Panc1 (cell line): Measurements from ENCODE around the gene EWSR1. TPM values are rescaled to one million over a fixed set of nuclear protein-coding genes. Genes with fewer than 3 reads are reported as not detected.

ENCODE experiments used
- ATAC-seq: fragments of 200-7000 bp; cut with Tn5 transposase; 2 replicates; pipeline ENCODE4 v1.9.1; 2020; ENCODE audit warnings: mild to moderate bottlenecking, moderate library complexity
- BruUV-seq: library from RNA; stranded (reverse); fragments of 400-500 nt; replicated peaks from 2 replicates; lab custom pipeline; 2021; lab: Mats Ljungman, UMichigan
- CTCF ChIA-PET: fragments of 300-600 bp; sonication (Branson Sonifier 250); formaldehyde crosslinking; loops from one replicate; lab custom pipeline; 2022; ENCODE audit warnings: antibody characterized with exemption; lab: Charles Lee
- POLR2A ChIA-PET: fragments of 300-600 bp; sonication (Branson Sonifier 250); formaldehyde crosslinking; loops from one replicate; lab custom pipeline; 2022; ENCODE audit warnings: antibody characterized with exemption; lab: Charles Lee
- DNase-seq: peaks from one replicate; pipeline ENCODE4 v3.0.0-alpha.2; 2010; ENCODE audit warnings: low read depth, low spot score
- H3K27ac ChIP-seq: 2 replicates; pipeline ENCODE4 v1.5.1; 2011; ENCODE audit warnings: mild to moderate bottlenecking, low read length, inconsistent platforms
- H3K27me3 ChIP-seq: fragments of 200-500 bp; sonication (Bioruptor generic); 2 replicates; pipeline ENCODE4 v1.6.0; 2014; ENCODE audit warnings: low read length, inconsistent platforms; ENCODE audit not compliant: control insufficient read depth, insufficient read depth
- H3K36me3 ChIP-seq: fragments of 200-500 bp; sonication (Bioruptor generic); 2 replicates; pipeline ENCODE4 v1.5.1; 2014; ENCODE audit warnings: inconsistent platforms, mild to moderate bottlenecking, low read length, moderate library complexity; ENCODE audit not compliant: control insufficient read depth, insufficient read depth
- H3K4me1 ChIP-seq: 2 replicates; pipeline ENCODE4 v1.5.1; 2011; ENCODE audit warnings: inconsistent platforms, mild to moderate bottlenecking, low read length, moderate library complexity; ENCODE audit not compliant: control insufficient read depth, insufficient read depth
- H3K4me3 ChIP-seq, 2 experiments: 2 replicates each; pipeline ENCODE4 v1.5.1; 2011 to 2012; ENCODE audit warnings: low read depth in 2 of 2, low read length in 2 of 2, mild to moderate bottlenecking in 2 of 2, inconsistent platforms in 1 of 2, moderate library complexity in 1 of 2
- H3K9me3 ChIP-seq: fragments of 200-500 bp; sonication (Bioruptor generic); 2 replicates; pipeline ENCODE4 v1.5.1; 2014; ENCODE audit warnings: low read depth, mild to moderate bottlenecking, inconsistent platforms, low read length, moderate library complexity; ENCODE audit not compliant: control insufficient read depth, insufficient read depth
- POLR2AphosphoS5 ChIP-seq: IDR thresholded peaks from 2 replicates; pipeline ENCODE4 v1.6.1; 2012; ENCODE audit warnings: mild to moderate bottlenecking, low read depth, low read length, moderate library complexity
- SIN3A ChIP-seq: IDR thresholded peaks from 2 replicates; pipeline ENCODE4 v1.6.1; 2012; ENCODE audit warnings: low read depth, mild to moderate bottlenecking, low read length, moderate library complexity, borderline replicate concordance; ENCODE audit not compliant: insufficient read depth
- TCF7L2 ChIP-seq: IDR thresholded peaks from 2 replicates; pipeline ENCODE4 v1.6.1; 2011; ENCODE audit warnings: mild to moderate bottlenecking, low read depth, low read length, inconsistent platforms
- in situ Hi-C: cut with HindIII; loops from 2 replicates; pipeline ENCODE4 v1.10.0; 2016; ENCODE audit warnings: low sequenced_read_pairs, low pct_unique_long_range_greater_than_20kb
- intact Hi-C: fragments of 100-400 bp; cut with micrococcal nuclease; formaldehyde crosslinking; loops from one replicate; pipeline ENCODE4 v1.10.0; 2022; ENCODE audit not compliant: unreplicated experiment
- total RNA-seq: library from RNA; stranded (reverse); gene quantifications from one replicate; pipeline ENCODE4 v1.2.1, GENCODE V29; 2021; ENCODE audit not compliant: unreplicated experiment
- TF ChIP-seq, protein P1 (sequence below): fragments of 450-650 bp; IDR thresholded peaks from 2 replicates; pipeline ENCODE4 v1.5.1; 2017; ENCODE audit warnings: mild to moderate bottlenecking
- TF ChIP-seq, protein P2 (sequence below), 2 experiments: IDR thresholded peaks; 2 replicates each; pipeline ENCODE4 v1.6.1; 2011 to 2012; ENCODE audit warnings: low read depth in 2 of 2, control low read depth in 1 of 2, low read length in 1 of 2, mild to moderate bottlenecking in 1 of 2, moderate library complexity in 1 of 2; ENCODE audit not compliant: insufficient read depth in 1 of 2

Gene EWSR1
- total RNA-seq, 1 experiment from 2014 or later: 272 TPM

DNA sequence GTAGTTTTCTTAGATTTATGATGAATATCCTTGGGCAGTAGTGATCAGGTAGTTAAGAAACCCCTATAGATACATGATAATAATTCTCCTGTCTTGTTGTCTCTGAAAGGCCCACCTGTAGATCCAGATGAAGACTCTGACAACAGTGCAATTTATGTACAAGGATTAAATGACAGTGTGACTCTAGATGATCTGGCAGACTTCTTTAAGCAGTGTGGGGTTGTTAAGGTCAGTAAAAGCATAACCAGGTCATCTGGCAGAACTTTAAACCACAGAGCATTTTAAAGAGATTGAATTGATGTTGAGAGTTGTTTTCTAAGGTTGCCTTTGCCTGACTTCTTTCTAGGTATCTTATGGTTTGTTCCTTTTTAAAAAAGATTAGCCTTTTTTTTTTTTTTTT, 24.3 kb downstream of the EWSR1 start:
- Histone ChIP-seq H3K36me3 (peaks cover 62% of the 10 kb centered on the region), H3K4me3 (no peak overlapping the region), H3K4me1 (no peaks in the 10 kb centered on the region; the same call in 1 of the 2 replicates), H3K9me3 (no peaks in the 10 kb centered on the region), H3K27me3 (no peaks in the 10 kb centered on the region), H3K27ac (no peak overlapping the region)
- TF ChIP-seq TCF7L2 (no peak), POLR2AphosphoS5 (no peak), SIN3A (no peak)
- TF ChIP-seq, protein P1, sequence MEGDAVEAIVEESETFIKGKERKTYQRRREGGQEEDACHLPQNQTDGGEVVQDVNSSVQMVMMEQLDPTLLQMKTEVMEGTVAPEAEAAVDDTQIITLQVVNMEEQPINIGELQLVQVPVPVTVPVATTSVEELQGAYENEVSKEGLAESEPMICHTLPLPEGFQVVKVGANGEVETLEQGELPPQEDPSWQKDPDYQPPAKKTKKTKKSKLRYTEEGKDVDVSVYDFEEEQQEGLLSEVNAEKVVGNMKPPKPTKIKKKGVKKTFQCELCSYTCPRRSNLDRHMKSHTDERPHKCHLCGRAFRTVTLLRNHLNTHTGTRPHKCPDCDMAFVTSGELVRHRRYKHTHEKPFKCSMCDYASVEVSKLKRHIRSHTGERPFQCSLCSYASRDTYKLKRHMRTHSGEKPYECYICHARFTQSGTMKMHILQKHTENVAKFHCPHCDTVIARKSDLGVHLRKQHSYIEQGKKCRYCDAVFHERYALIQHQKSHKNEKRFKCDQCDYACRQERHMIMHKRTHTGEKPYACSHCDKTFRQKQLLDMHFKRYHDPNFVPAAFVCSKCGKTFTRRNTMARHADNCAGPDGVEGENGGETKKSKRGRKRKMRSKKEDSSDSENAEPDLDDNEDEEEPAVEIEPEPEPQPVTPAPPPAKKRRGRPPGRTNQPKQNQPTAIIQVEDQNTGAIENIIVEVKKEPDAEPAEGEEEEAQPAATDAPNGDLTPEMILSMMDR: no peak
- TF ChIP-seq, protein P2, sequence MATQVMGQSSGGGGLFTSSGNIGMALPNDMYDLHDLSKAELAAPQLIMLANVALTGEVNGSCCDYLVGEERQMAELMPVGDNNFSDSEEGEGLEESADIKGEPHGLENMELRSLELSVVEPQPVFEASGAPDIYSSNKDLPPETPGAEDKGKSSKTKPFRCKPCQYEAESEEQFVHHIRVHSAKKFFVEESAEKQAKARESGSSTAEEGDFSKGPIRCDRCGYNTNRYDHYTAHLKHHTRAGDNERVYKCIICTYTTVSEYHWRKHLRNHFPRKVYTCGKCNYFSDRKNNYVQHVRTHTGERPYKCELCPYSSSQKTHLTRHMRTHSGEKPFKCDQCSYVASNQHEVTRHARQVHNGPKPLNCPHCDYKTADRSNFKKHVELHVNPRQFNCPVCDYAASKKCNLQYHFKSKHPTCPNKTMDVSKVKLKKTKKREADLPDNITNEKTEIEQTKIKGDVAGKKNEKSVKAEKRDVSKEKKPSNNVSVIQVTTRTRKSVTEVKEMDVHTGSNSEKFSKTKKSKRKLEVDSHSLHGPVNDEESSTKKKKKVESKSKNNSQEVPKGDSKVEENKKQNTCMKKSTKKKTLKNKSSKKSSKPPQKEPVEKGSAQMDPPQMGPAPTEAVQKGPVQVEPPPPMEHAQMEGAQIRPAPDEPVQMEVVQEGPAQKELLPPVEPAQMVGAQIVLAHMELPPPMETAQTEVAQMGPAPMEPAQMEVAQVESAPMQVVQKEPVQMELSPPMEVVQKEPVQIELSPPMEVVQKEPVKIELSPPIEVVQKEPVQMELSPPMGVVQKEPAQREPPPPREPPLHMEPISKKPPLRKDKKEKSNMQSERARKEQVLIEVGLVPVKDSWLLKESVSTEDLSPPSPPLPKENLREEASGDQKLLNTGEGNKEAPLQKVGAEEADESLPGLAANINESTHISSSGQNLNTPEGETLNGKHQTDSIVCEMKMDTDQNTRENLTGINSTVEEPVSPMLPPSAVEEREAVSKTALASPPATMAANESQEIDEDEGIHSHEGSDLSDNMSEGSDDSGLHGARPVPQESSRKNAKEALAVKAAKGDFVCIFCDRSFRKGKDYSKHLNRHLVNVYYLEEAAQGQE (IDR thresholded peaks at IDR 0.05; ENCODE audit: insufficient read depth in 1 of 2, low read depth in 2 of 2, low read length in 1 of 2): no peak
- in situ Hi-C loops (no loop called here), intact Hi-C loops (no loop called here)
- ATAC-seq (no peak), DNase-seq (no peak)
- ChIA-PET CTCF (no interaction called here), POLR2A (no interaction called here)
- no TSS peak for BruUV-seq

DNA sequence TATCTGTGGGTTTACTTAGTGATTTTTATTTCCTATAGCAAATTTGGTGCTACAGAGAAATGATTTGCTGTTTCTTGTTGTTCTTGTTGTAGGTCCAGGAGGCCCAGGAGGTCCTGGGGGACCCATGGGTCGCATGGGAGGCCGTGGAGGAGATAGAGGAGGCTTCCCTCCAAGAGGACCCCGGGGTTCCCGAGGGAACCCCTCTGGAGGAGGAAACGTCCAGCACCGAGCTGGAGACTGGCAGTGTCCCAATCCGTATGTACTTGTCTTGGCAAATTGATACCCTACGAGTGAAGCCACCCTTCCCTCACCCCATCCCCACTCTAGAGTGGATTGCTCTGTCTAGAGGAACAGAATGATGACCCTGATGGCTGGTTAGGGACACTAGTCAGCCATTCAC, 30.6 kb downstream of the EWSR1 start:
- ChIA-PET CTCF (no interaction called here), POLR2A (no interaction called here)
- DNase-seq (no peak), ATAC-seq (no peak)
- Histone ChIP-seq H3K36me3 (peaks cover 30% of the 10 kb centered on the region), H3K4me3 (no peak overlapping the region), H3K4me1 (peaks cover 7% of the 10 kb centered on the region; the same call in 1 of the 2 replicates), H3K27me3 (no peaks in the 10 kb centered on the region), H3K27ac (no peak overlapping the region), H3K9me3 (no peaks in the 10 kb centered on the region)
- intact Hi-C loops: no loop called here
- in situ Hi-C loops: no loop called here
- no TSS peak for BruUV-seq
- TF ChIP-seq POLR2AphosphoS5 (no peak), TCF7L2 (no peak), SIN3A (no peak)
- TF ChIP-seq, protein P1: no peak
- TF ChIP-seq, protein P2 (IDR thresholded peaks at IDR 0.05; ENCODE audit: insufficient read depth in 1 of 2, low read depth in 2 of 2, low read length in 1 of 2): no peak
